CD4-positive, alpha-beta T cell treated with Interleukin-4 for 1 hour (primary cell): ENCODE data around the gene CDK5.

Source experiments
- DNase-seq, 2 donors: peaks; one replicate each; pipeline ENCODE4 v3.0.0-alpha.2; 2020 to 2022

CDK5 gene

DNA sequence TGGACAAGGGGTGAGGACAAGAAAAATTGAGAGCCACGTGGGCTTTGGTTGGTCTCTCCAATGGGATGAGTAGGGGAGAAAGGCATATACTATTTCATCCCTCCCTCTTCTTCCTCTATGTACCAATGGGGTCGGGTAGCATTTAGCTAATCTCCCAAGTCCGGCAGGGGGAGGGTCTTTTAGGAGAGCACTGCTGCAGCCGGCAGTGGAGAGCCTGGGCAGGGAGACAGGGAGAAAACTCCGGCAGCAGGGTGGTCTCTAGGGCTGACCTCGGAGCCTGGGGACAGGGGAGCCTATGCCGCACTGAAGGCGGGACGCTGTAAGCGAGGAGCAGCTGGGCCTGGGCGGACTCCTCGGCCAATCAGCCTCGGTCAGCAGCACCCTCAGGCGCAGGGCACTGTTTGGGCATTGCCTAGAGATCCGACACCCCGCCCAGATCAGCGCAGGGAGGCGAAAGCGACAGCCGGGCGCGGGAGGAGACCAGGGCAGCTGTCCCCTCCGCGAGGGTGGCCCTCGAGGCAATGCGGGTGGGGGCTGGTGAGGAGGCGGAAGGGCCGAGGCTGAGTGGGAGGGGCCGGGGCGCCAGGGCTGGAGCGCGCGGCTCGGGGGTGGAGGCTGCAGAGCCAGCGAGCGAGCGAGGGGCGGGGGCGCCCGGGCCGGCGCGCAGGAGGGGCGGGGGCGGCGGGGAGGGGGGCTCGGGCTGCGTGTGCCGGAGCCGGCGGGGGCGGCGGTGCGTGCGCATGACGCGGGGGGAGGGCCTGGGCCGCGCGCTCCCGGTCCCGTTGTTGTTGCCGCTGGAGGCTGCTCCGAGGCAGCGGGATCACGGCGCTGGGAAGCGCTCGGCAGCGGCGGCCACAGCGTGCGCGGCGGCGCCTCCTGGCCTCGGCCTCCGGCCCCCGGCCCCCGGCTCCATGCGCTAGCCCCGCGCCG lies 28.3 kb upstream of the CDK5 start, which contains the start of gene AGAP3:
AGAP3 (plus strand) TSS at position 785 of the 930 bp plus-strand sequence. CDS start 267 bp downstream, outside the sequence.
- peak; percentile 57 to 64 for DNase-seq

- DNase-seq = no peak
These were observed 27.6 kb upstream of the CDK5 start for GRCh38 chr7:151085329-151085690.

GRCh38 chr7:151083824-151084160 lies 26.1 kb upstream of the CDK5 start:
- DNase-seq = no peak

- peak; percentile 89 to 90 for DNase-seq
These were observed 25.6 kb upstream of the CDK5 start, which contains the start of gene TMUB1 for GRCh38 chr7:151083071-151083823. Gene TMUB1, minus strand, starts transcription at chr7:151083493. Its CDS starts 930 bp downstream, at chr7:151082563.

DNA sequence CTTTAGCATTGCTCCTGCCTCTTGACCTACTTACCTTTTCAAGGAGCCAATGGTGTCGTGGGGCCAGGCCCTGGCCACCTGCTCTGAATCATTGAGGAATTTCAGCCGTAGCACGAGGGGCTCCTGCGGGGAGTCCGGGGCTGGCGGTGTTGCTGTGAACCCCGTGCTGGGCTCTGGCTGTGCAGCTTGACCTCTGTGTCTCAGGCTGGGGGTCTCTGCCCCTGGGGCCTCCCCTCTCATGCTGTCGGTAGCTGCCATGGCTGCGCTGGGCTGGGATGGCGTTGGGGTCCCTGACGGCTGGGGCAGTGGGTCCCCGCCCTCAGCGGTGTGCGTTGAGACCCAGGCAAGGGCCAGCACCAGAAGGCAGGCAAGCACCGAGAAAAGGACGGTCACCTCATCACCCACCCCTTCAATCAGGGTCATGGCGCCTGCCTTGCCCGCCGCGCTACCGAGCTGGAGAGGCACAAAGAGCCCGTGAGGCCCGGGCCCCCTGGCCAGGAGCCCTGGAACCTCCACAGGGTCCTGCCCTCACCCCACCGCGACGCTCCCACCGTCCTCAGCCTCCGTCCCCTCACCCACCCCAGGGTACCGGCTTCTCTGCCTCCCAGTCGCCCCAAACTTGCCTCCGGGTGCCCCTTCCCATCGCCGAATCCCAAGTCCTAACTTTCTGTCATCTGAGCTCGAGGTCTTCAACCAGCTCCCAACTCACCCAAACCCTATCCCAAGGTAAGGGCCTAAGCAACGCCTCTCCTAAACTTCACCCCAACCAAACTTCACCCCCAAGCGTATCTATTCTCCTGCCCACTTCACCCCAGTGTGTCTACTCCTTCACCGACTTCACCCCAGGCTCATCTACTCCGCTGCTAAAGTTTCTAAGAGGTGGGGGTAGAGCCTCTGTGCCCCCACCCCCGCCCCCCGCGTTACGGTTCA lies 24.7 kb upstream of the CDK5 start:
- no peak for DNase-seq

DNA sequence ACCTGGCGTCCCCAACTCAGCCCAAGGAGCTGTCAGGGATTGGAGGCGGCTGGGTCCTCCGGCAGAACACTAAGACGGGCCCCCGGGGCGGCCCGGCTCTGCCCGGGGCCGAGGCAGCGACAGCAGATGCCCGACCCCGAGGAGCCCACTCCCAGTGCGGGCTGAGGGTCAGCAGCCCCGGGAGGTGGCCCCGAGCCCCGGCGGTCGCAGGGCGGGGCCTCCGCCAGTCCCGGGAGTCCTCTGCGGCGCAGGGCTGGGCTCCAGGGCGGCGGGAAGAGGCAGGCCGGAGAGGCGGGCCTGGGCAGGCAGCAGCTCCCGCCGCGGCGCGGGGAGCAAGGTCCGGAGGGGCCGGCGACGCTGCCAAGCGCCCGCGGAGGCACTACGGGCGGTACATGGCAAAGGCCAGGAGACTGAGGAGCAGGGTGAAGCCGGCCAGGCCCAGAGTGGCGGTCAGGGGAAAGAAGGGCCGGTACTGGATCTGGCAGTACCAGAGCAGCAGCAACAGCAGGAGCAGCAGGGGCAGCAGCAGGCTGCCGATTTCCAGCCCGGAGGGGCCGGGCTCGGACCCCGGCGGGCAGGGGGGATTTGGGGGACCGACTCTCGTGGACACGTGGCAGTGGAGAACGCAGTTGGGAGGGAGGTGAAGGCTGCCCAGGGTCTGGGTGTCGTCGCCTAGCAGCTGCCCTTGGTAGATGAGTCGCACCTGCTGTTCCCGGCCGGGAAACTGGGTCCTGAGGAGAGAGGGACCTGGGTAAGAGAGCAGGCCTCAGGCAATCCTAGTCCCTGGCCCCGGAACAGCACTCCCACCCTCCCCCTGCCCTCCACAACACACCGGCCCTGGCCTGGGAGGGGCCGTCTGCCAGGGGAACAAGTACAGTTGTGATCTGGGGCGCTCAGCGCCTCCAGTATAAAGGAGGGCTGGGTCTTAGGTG lies 23.7 kb upstream of the CDK5 start:
- no peak for DNase-seq

GRCh38 chr7:151080522-151081169 lies 22.9 kb upstream of the CDK5 start, which contains the start of gene FASTK:
Gene FASTK, minus strand, starts transcription at chr7:151080809. Its CDS starts 43 bp downstream, at chr7:151080766.
- peak; percentile 90 to 92 for DNase-seq

DNA sequence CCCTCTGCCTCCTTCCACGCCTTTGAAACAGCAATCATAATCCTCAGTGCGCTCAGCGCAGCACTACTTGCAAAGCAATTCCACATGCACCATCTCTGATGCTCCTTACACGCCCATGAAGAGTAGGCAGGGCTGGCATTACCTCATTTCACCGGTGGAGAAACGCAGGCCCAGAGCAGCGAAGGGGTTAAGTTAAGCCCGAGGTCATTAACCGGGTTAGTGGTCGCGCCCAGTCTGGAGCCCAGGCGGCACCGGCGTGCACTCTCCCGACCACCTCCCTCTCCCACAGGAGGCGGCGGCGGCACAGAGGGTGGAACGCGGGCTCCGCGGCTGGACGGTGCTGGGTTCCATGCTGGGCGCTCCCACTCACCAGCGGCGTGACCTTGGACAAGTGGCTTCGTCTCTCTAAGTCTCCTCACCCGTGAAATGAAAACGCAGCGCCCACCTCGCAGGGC lies 22.4 kb upstream of the CDK5 start:
- no peak for DNase-seq

DNA sequence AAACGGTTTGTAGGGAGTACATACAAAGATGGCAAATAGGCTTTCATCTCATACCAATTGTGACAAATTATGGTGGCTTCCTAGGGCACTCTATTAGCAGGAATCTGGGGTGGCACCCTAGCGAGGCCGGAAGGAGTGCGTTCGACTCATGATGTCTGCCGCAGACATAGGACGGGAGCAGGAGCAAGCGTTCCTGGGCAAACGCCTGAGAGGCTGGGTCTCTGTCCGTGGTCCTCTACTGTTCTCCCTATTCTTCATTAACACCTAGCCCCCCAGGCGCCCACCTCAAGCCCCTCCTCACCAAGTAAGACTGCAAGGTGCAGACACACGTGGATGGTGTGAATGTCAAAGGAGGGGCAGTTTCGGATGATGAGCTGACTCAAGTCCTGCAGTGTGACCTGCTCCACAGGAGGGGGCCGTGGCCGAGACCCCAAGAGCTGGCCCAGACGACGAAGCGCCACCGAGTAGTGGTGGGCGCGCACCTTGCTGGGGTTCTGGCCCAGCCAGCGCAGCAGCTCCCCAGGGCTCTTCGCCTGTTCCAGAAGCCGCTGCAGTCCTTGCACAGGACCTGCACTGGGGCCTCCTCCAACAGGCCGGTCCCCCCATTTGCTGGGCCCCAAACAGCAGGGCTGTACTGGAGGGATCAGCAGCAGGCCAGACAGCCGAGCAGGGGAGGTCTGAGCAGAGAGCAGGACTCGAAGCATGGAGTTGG lies 21.7 kb upstream of the CDK5 start:
- no peak for DNase-seq

DNA sequence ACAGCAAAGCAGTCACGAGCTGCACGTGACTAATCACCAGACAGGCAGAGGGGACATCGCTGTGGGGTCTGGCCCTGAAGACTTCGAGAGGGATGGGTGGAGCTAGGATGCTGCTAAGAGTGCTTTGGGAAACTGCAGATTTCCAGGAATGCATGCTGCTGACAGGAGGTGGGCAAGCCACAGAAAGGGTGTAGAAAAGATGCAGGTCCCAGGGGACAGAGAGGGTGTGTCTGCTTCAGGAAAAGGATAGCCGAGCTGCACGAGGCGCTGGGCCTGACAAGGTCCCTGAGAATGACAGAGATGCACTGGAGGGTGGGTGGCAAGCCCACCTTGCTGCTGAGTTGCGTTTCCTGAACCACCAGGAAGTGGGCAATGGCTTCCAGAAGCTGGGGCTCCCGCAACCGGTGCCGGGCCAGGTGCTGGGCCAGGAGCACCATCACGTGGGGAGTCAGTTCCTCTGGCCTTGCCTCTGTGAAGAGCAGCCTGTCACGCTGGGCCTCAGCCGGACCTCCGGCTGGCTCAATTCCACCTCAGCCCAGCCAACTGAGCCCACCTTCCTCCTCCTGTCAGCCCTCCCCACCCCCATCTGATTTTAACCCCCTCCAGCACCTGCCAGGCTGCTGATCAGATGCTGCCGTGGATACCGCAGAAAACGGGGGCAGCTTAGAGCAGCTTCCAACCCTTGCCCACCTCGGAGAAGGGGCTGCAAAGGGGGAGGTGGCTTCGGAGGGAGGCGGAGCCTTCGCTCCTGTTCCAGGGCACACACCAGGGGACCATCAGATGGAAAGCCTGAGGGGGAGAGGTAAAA lies 20.7 kb upstream of the CDK5 start:
- DNase-seq = no peak

DNA sequence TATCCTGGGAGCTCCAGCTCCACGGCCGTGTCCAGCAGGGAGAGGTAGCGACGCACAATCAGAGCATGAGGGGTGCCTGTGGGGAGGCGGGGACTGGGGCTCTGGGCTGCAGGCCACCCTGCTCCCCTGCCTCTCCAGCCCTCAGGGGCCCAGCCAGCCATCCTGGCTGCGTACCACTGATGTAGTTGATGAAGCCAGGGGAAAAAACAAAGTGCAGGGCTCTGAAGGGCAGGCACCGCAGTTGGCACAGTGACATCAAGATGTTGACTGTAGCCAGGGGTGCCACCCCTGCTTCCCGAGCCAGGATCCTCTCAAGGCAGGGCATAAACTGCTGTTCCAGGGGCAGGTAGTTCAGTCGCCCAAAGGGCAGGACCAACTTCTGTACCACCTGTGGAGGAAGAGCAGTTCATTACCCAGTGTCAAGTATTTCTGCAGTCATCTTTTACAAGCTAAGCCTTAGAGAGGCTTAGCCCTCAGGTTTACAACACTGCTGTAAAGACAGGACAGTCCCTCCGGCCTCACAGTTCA lies 20.1 kb upstream of the CDK5 start:
- no peak for DNase-seq

DNA sequence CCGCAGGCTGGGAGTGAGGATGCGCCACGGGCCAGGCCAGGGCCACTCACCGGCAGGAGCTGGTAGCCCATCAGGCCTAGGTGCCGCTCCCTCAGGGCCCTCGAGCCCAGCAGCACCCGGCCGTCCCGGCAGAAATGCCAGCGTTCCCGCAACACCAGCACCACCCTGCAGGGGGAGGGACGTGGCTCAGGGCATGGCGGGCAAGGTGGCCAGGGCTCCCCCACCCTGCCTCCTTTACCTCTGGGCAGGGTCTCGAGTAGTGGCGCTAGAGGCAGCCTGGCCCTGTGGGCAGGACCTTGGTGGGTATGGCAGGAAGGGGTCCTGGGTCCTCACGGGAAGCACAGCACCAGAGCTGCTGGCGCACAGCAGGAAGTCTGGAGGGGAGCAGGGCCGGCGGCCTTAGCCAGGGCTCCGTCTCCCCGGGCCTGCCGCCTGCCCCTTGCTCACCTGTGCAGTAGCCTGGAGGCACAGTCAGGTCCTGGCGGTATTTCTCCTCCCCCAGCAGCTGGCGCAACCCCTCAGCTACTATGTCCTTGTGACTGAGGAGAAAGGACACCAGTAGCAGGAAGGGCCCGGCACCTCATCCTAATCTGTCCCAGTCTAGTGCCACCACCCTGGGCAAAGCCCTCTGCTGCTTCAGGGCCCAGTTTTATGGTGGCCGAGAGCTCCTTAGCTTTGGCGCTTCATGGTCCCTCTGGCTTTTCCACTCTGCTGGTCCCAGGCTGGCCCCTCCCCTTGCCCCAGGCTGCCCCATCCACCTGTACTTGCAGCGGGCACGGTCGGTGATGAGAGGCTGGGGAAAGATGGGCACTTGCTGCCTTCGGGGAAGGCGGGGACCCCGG lies 19.4 kb upstream of the CDK5 start:
- no peak for DNase-seq

DNA sequence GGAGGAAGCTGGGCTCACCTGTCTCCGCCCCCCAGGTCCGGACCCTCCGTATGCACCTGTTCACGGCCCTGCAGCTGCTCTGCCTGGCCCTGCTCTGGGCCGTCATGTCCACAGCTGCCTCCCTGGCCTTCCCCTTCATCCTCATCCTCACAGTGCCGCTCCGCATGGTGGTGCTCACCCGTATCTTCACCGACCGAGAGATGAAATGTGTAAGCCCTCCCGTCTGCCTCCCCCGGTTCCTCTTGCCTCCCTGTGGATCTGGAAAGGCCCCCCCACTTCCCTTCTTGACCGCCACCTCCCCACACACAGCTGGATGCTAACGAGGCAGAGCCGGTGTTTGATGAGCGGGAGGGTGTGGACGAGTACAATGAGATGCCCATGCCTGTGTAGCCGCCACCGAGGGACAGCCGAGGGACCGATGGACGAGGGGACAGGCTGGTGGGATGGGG lies 18.3 kb upstream of the CDK5 start:
- DNase-seq = no peak

DNA sequence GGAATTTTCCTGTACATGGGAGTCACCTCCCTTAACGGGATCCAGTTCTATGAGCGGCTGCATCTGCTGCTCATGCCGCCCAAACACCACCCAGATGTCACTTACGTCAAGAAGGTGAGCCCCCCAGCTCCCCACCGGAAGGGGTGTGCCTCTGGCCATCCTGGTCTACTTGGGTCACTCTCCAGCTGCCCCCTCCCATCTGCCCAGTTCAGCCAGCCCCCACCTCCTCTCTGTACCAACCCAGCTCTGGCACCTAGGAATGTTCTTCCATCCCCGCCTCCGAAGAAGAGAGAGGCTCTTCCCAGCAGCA lies 17.9 kb upstream of the CDK5 start:
- no peak for DNase-seq

GRCh38 chr7:151074817-151075661 lies 17.3 kb upstream of the CDK5 start:
- DNase-seq = no peak

GRCh38 chr7:151073990-151074389 lies 16.3 kb upstream of the CDK5 start:
- DNase-seq = no peak
